ENCODE results near the gene MAP9. TPM values are rescaled to one million over a fixed set of nuclear protein-coding genes. Genes with fewer than 3 reads are reported as not detected.
A peak's percentile ranks its signal among the peaks of the same experiment; 100 is the strongest.
"Not testable (repeated sequence)": the region's sequence is repeated elsewhere in the genome, so short reads cannot be mapped to it uniquely, and the experiment has no call there.

MAP9 gene
- 5.9 and 6.2 TPM in 2 replicates for total RNA-seq

GRCh38 chr4:155376387-155377268 is at the start of gene MAP9:
Gene MAP9 (minus strand): TSS chr4:155376965. CDS start chr4:155375850, 1,115 bp downstream.
- Mint-ChIP-seq H3K27ac (peak within 1 kb of the TSS; percentile 60), H3K36me3 (ENCODE audit: low read depth) (no peaks in the 10 kb centered on the region), H3K4me3 (peak within 1 kb of the TSS; percentile 82), H3K27me3 (ENCODE audit: insufficient read depth) (peaks cover 4% of the 10 kb centered on the region), H3K9me3 (no peaks in the 10 kb centered on the region), H3K4me1 (ENCODE audit: low read depth) (peaks cover 19% of the 10 kb centered on the region)
- intact Hi-C loops (cut with micrococcal nuclease): loop anchor here (1.0 to 5.0 kb wide), 5 partner anchors 251 to 826 kb away; partner anchors contain the start of genes CTSO, GUCY1B1, LRAT and PLRG1
- DNase-seq (ENCODE audit: low spot score): peak; percentile 82

GRCh38 chr4:155424778-155425177 is 48.0 kb upstream of the MAP9 start:
- H3K27ac Mint-ChIP-seq; H3K4me1 Mint-ChIP-seq (ENCODE audit: low read depth); intact Hi-C loops (cut with micrococcal nuclease); H3K9me3 Mint-ChIP-seq; H3K36me3 Mint-ChIP-seq (ENCODE audit: low read depth); DNase-seq (ENCODE audit: low spot score); H3K4me3 Mint-ChIP-seq; H3K27me3 Mint-ChIP-seq (ENCODE audit: insufficient read depth): not testable (repeated sequence)

GRCh38 chr4:155423671-155424070 is 46.9 kb upstream of the MAP9 start:
- no peaks in the 10 kb centered on the region for H3K27me3 Mint-ChIP-seq (ENCODE audit: insufficient read depth)
- H3K4me1 Mint-ChIP-seq (ENCODE audit: low read depth): no peaks in the 10 kb centered on the region
- no peak overlapping the region for H3K4me3 Mint-ChIP-seq
- no peak overlapping the region for H3K27ac Mint-ChIP-seq
- no peak for DNase-seq (ENCODE audit: low spot score)
- intact Hi-C loops (cut with micrococcal nuclease): no loop called here
- H3K36me3 Mint-ChIP-seq (ENCODE audit: low read depth): no peaks in the 10 kb centered on the region
- no peaks in the 10 kb centered on the region for H3K9me3 Mint-ChIP-seq

GRCh38 chr4:155419266-155419665 is 42.5 kb upstream of the MAP9 start:
- Mint-ChIP-seq H3K27ac (no peak overlapping the region), H3K4me1 (ENCODE audit: low read depth) (no peaks in the 10 kb centered on the region), H3K36me3 (ENCODE audit: low read depth) (no peaks in the 10 kb centered on the region), H3K9me3 (no peaks in the 10 kb centered on the region), H3K27me3 (ENCODE audit: insufficient read depth) (no peaks in the 10 kb centered on the region), H3K4me3 (no peak overlapping the region)
- intact Hi-C loops (cut with micrococcal nuclease): no loop called here
- DNase-seq (ENCODE audit: low spot score): no peak

GRCh38 chr4:155415662-155416061 is 38.9 kb upstream of the MAP9 start:
- Mint-ChIP-seq H3K27me3 (ENCODE audit: insufficient read depth) (no peaks in the 10 kb centered on the region), H3K4me1 (ENCODE audit: low read depth) (no peaks in the 10 kb centered on the region), H3K9me3 (no peaks in the 10 kb centered on the region), H3K4me3 (no peak overlapping the region), H3K27ac (no peak overlapping the region), H3K36me3 (ENCODE audit: low read depth) (no peaks in the 10 kb centered on the region)
- intact Hi-C loops (cut with micrococcal nuclease): no loop called here
- no peak for DNase-seq (ENCODE audit: low spot score)

GRCh38 chr4:155413451-155413850 is 36.7 kb upstream of the MAP9 start:
- DNase-seq (ENCODE audit: low spot score): no peak
- Mint-ChIP-seq H3K4me3 (no peak overlapping the region), H3K4me1 (ENCODE audit: low read depth) (no peaks in the 10 kb centered on the region), H3K27ac (no peak overlapping the region), H3K36me3 (ENCODE audit: low read depth) (no peaks in the 10 kb centered on the region), H3K9me3 (no peaks in the 10 kb centered on the region), H3K27me3 (ENCODE audit: insufficient read depth) (peaks cover 2% of the 10 kb centered on the region)
- intact Hi-C loops (cut with micrococcal nuclease): no loop called here

- no peaks in the 10 kb centered on the region for H3K36me3 Mint-ChIP-seq (ENCODE audit: low read depth)
- no peaks in the 10 kb centered on the region for H3K9me3 Mint-ChIP-seq
- no peak overlapping the region for H3K27ac Mint-ChIP-seq
- intact Hi-C loops (cut with micrococcal nuclease): no loop called here
- H3K4me1 Mint-ChIP-seq (ENCODE audit: low read depth): no peaks in the 10 kb centered on the region
- peaks cover 5% of the 10 kb centered on the region for H3K27me3 Mint-ChIP-seq (ENCODE audit: insufficient read depth)
- H3K4me3 Mint-ChIP-seq: no peak overlapping the region
- DNase-seq (ENCODE audit: low spot score): no peak
Observed at GRCh38 chr4:155411546-155411945, 34.8 kb upstream of the MAP9 start.

GRCh38 chr4:155408796-155409195 is 32.0 kb upstream of the MAP9 start:
- DNase-seq (ENCODE audit: low spot score): no peak
- H3K27ac Mint-ChIP-seq: no peak overlapping the region
- no peaks in the 10 kb centered on the region for H3K4me1 Mint-ChIP-seq (ENCODE audit: low read depth)
- no peaks in the 10 kb centered on the region for H3K36me3 Mint-ChIP-seq (ENCODE audit: low read depth)
- no peaks in the 10 kb centered on the region for H3K9me3 Mint-ChIP-seq
- intact Hi-C loops (cut with micrococcal nuclease): no loop called here
- H3K4me3 Mint-ChIP-seq: no peak overlapping the region
- H3K27me3 Mint-ChIP-seq (ENCODE audit: insufficient read depth): peaks cover 5% of the 10 kb centered on the region

GRCh38 chr4:155407480-155407879 is 30.7 kb upstream of the MAP9 start:
- H3K36me3 Mint-ChIP-seq (ENCODE audit: low read depth): no peaks in the 10 kb centered on the region
- no peaks in the 10 kb centered on the region for H3K4me1 Mint-ChIP-seq (ENCODE audit: low read depth)
- no peak overlapping the region for H3K27ac Mint-ChIP-seq
- peaks cover 6% of the 10 kb centered on the region for H3K27me3 Mint-ChIP-seq (ENCODE audit: insufficient read depth)
- no peak overlapping the region for H3K4me3 Mint-ChIP-seq
- no peaks in the 10 kb centered on the region for H3K9me3 Mint-ChIP-seq
- intact Hi-C loops (cut with micrococcal nuclease): no loop called here
- DNase-seq (ENCODE audit: low spot score): no peak

- H3K27me3 Mint-ChIP-seq (ENCODE audit: insufficient read depth): peaks cover 5% of the 10 kb centered on the region
- no peaks in the 10 kb centered on the region for H3K4me1 Mint-ChIP-seq (ENCODE audit: low read depth)
- intact Hi-C loops (cut with micrococcal nuclease): no loop called here
- DNase-seq (ENCODE audit: low spot score): no peak
- H3K27ac Mint-ChIP-seq: no peak overlapping the region
- no peak overlapping the region for H3K4me3 Mint-ChIP-seq
- H3K36me3 Mint-ChIP-seq (ENCODE audit: low read depth): no peaks in the 10 kb centered on the region
- no peaks in the 10 kb centered on the region for H3K9me3 Mint-ChIP-seq
Observed at GRCh38 chr4:155405059-155405458, 28.3 kb upstream of the MAP9 start.

GRCh38 chr4:155403886-155404285 is 27.1 kb upstream of the MAP9 start:
- no peak overlapping the region for H3K27ac Mint-ChIP-seq
- H3K4me1 Mint-ChIP-seq (ENCODE audit: low read depth): no peaks in the 10 kb centered on the region
- intact Hi-C loops (cut with micrococcal nuclease): no loop called here
- DNase-seq (ENCODE audit: low spot score): no peak
- no peak overlapping the region for H3K4me3 Mint-ChIP-seq
- H3K27me3 Mint-ChIP-seq (ENCODE audit: insufficient read depth): peaks cover 5% of the 10 kb centered on the region
- H3K9me3 Mint-ChIP-seq: no peaks in the 10 kb centered on the region
- H3K36me3 Mint-ChIP-seq (ENCODE audit: low read depth): no peaks in the 10 kb centered on the region

GRCh38 chr4:155402941-155403340 is 26.2 kb upstream of the MAP9 start:
- H3K27ac Mint-ChIP-seq: no peak overlapping the region
- no peak overlapping the region for H3K4me3 Mint-ChIP-seq
- peaks cover 3% of the 10 kb centered on the region for H3K27me3 Mint-ChIP-seq (ENCODE audit: insufficient read depth)
- intact Hi-C loops (cut with micrococcal nuclease): no loop called here
- no peaks in the 10 kb centered on the region for H3K9me3 Mint-ChIP-seq
- H3K4me1 Mint-ChIP-seq (ENCODE audit: low read depth): no peaks in the 10 kb centered on the region
- DNase-seq (ENCODE audit: low spot score): no peak
- no peaks in the 10 kb centered on the region for H3K36me3 Mint-ChIP-seq (ENCODE audit: low read depth)

GRCh38 chr4:155400893-155401292 is 24.1 kb upstream of the MAP9 start:
- DNase-seq (ENCODE audit: low spot score): no peak
- intact Hi-C loops (cut with micrococcal nuclease): no loop called here
- Mint-ChIP-seq H3K27ac (no peak overlapping the region), H3K9me3 (no peaks in the 10 kb centered on the region), H3K4me3 (no peak overlapping the region), H3K4me1 (ENCODE audit: low read depth) (no peaks in the 10 kb centered on the region), H3K36me3 (ENCODE audit: low read depth) (no peaks in the 10 kb centered on the region), H3K27me3 (ENCODE audit: insufficient read depth) (peaks cover 3% of the 10 kb centered on the region)

Data from activated T-helper 1 cell treated with anti-CD3 and anti-CD28 coated beads, Interleukin-12 subunit alpha, Interleukin-12 subunit beta, Interleukin-2, Interleukin-4 antibody, amounts not matched to agents 30 ng/mL and 10 ng/mL and 1 ng/mL, durations not matched to agents 14 hours and 24 hours and 36 hours (primary cell).